IMR-90 (cell line): ENCODE results near the gene NRP2. TPM values are rescaled to one million over a fixed set of nuclear protein-coding genes. Genes with fewer than 3 reads are reported as not detected.

Experiments
- ATAC-seq: fragments of 200-7000 bp; cut with Tn5 transposase; 2 replicates; pipeline ENCODE4 v1.9.1; 2020; ENCODE audit warnings: low read depth, mild to moderate bottlenecking, moderate library complexity
- BruUV-seq: library from RNA; stranded (reverse); fragments of 400-500 nt; replicated peaks from 2 replicates; lab custom pipeline; 2021; lab: Mats Ljungman, UMichigan
- CTCF ChIA-PET: fragments of 300-600 bp; formaldehyde crosslinking; extraction: SDS; loops from one replicate; lab custom pipeline; 2021; ENCODE audit warnings: antibody characterized with exemption; lab: Yijun Ruan, JAX
- POLR2A ChIA-PET: fragments of 300-600 bp; sonication (Branson Sonifier 250); formaldehyde crosslinking; loops from one replicate; lab custom pipeline; 2022; ENCODE audit warnings: antibody characterized with exemption; ENCODE audit not compliant: unreplicated experiment; lab: Charles Lee
- DNase-seq: peaks from one replicate; pipeline ENCODE4 v3.0.0; 2013
- H2AFZ ChIP-seq: replicated peaks from 2 replicates; pipeline ENCODE3; 2013; ENCODE audit warnings: low read length, mild to moderate bottlenecking; ENCODE audit not compliant: poor library complexity
- H2AK5ac ChIP-seq: 2 replicates; pipeline ENCODE4 v1.6.1; 2013; ENCODE audit warnings: low read depth, low read length, inconsistent platforms
- H2AK9ac ChIP-seq: replicated peaks from 2 replicates; pipeline ENCODE3; 2013; ENCODE audit warnings: mild to moderate bottlenecking, low read depth, low read length, moderate library complexity; ENCODE audit not compliant: poor library complexity
- H2BK120ac ChIP-seq: 2 replicates; pipeline ENCODE4 v1.6.1; 2013; ENCODE audit warnings: low read depth, low read length, inconsistent platforms
- H2BK15ac ChIP-seq: 3 replicates; pipeline ENCODE4 v1.6.1; 2013; ENCODE audit warnings: low read depth, low read length, inconsistent platforms
- H2BK20ac ChIP-seq: 2 replicates; pipeline ENCODE4 v1.6.1; 2013; ENCODE audit warnings: low read depth, mild to moderate bottlenecking, inconsistent platforms, low read length, moderate library complexity
- H2BK5ac ChIP-seq: 2 replicates; pipeline ENCODE4 v1.6.1; 2013; ENCODE audit warnings: mild to moderate bottlenecking, low read depth, low read length, inconsistent platforms; ENCODE audit not compliant: poor library complexity, severe bottlenecking
- H3K14ac ChIP-seq: replicated peaks from 2 replicates; pipeline ENCODE4 v1.6.1; 2013; ENCODE audit warnings: low read depth, low read length, inconsistent platforms
- H3K18ac ChIP-seq: 2 replicates; pipeline ENCODE4 v1.6.1; 2013; ENCODE audit warnings: low read depth, low read length, control low read depth
- H3K23ac ChIP-seq: 2 replicates; pipeline ENCODE4 v1.6.1; 2013; ENCODE audit warnings: low read depth, low read length, inconsistent platforms
- H3K27ac ChIP-seq: 2 replicates; pipeline ENCODE4 v1.5.1; 2013; ENCODE audit warnings: mild to moderate bottlenecking, control low read depth, low read length; ENCODE audit not compliant: insufficient read depth
- H3K27me3 ChIP-seq: 2 replicates; pipeline ENCODE4 v1.6.1; 2013; ENCODE audit warnings: low read length; ENCODE audit not compliant: control insufficient read depth, insufficient read depth
- H3K36me3 ChIP-seq: 2 replicates; pipeline ENCODE4 v1.6.1; 2013; ENCODE audit warnings: low read length, mixed read lengths; ENCODE audit not compliant: control insufficient read depth, insufficient read depth
- H3K4ac ChIP-seq: 2 replicates; pipeline ENCODE4 v1.6.1; 2013; ENCODE audit warnings: low read depth, low read length, inconsistent platforms
- H3K4me1 ChIP-seq: 2 replicates; pipeline ENCODE4 v1.6.1; 2013; ENCODE audit warnings: low read length, mixed read lengths; ENCODE audit not compliant: control insufficient read depth, insufficient read depth
- H3K4me2 ChIP-seq: 2 replicates; pipeline ENCODE4 v1.6.1; 2013; ENCODE audit warnings: low read depth, mild to moderate bottlenecking, control low read depth, low read length, moderate library complexity
- H3K4me3 ChIP-seq: 2 replicates; pipeline ENCODE4 v1.5.1; 2013; ENCODE audit warnings: low read depth, mild to moderate bottlenecking, control low read depth, low read length, moderate library complexity; ENCODE audit not compliant: insufficient read depth
- H3K56ac ChIP-seq: 2 replicates; pipeline ENCODE4 v1.6.1; 2013; ENCODE audit warnings: low read length, inconsistent platforms; ENCODE audit not compliant: insufficient read depth; ENCODE audit errors: extremely low read depth
- H3K79me1 ChIP-seq, 2 experiments: 2 replicates each; pipeline ENCODE4 v1.6.1; 2013; ENCODE audit warnings: low read length in 2 of 2, inconsistent platforms in 1 of 2, low read depth in 1 of 2
- H3K9ac ChIP-seq: 2 replicates; pipeline ENCODE4 v1.6.1; 2013; ENCODE audit warnings: low read depth, low read length, control low read depth
- H3K9me1 ChIP-seq: 2 replicates; pipeline ENCODE4 v1.6.1; 2013; ENCODE audit warnings: low read length, inconsistent platforms; ENCODE audit not compliant: insufficient read depth
- H3K9me3 ChIP-seq: 2 replicates; pipeline ENCODE4 v1.6.1; 2013; ENCODE audit warnings: low read length; ENCODE audit not compliant: control insufficient read depth, insufficient read depth
- H4K20me1 ChIP-seq: 2 replicates; pipeline ENCODE4 v1.6.1; 2013; ENCODE audit warnings: low read length, inconsistent platforms; ENCODE audit not compliant: insufficient read depth
- H4K5ac ChIP-seq: 2 replicates; pipeline ENCODE4 v1.6.1; 2013; ENCODE audit warnings: mild to moderate bottlenecking, low read depth, low read length, control low read depth
- H4K8ac ChIP-seq, 2 experiments: 2 replicates each; pipeline ENCODE4 v1.6.1; 2013; ENCODE audit warnings: low read depth in 2 of 2, low read length in 2 of 2, control low read depth in 1 of 2, inconsistent platforms in 1 of 2
- H4K91ac ChIP-seq: 2 replicates; pipeline ENCODE4 v1.6.1; 2013; ENCODE audit warnings: low read depth, low read length, inconsistent platforms; ENCODE audit not compliant: insufficient read depth
- BHLHE40 ChIP-seq: fragments of 150-350 bp; IDR thresholded peaks from 2 replicates; pipeline ENCODE4 v1.6.1; 2016; ENCODE audit warnings: mild to moderate bottlenecking, low read depth, low read length
- CEBPB ChIP-seq: IDR thresholded peaks from 2 replicates; pipeline ENCODE4 v1.6.1; 2012; ENCODE audit warnings: low read depth, low read length, improper control_type of control experiment
- CHD1 ChIP-seq: IDR thresholded peaks from 2 replicates; pipeline ENCODE4 v1.6.1; 2012; ENCODE audit warnings: low read depth, low read length, improper control_type of control experiment
- CTCF ChIP-seq: conservative IDR thresholded peaks from 2 replicates; pipeline ENCODE4 v1.5.1; 2012; ENCODE audit warnings: mild to moderate bottlenecking, low read depth, low read length, improper control_type of control experiment
- ELK1 ChIP-seq: fragments of 150-350 bp; IDR thresholded peaks from 2 replicates; pipeline ENCODE4 v1.6.1; 2016; ENCODE audit warnings: low read depth, mild to moderate bottlenecking, low read length, moderate library complexity, borderline replicate concordance
- FOS ChIP-seq: fragments of 150-350 bp; IDR thresholded peaks from 2 replicates; pipeline ENCODE4 v1.6.1; 2016; ENCODE audit warnings: low read depth, low read length
- MAFK ChIP-seq: IDR thresholded peaks from 2 replicates; pipeline ENCODE4 v1.6.1; 2012; ENCODE audit warnings: low read depth, low read length, improper control_type of control experiment
- MAZ ChIP-seq: IDR thresholded peaks from 2 replicates; pipeline ENCODE4 v1.6.1; 2012; ENCODE audit warnings: low read depth, mild to moderate bottlenecking, low read length, improper control_type of control experiment, moderate library complexity, borderline replicate concordance
- MXI1 ChIP-seq: IDR thresholded peaks from 2 replicates; pipeline ENCODE4 v1.6.1; 2012; ENCODE audit warnings: low read depth, mild to moderate bottlenecking, low read length, moderate library complexity, borderline replicate concordance
- NFE2L2 ChIP-seq: fragments of 150-350 bp; IDR thresholded peaks from 2 replicates; pipeline ENCODE4 v1.6.1; 2016; ENCODE audit warnings: low read depth, mild to moderate bottlenecking, low read length
- POLR2A ChIP-seq: IDR thresholded peaks from 2 replicates; pipeline ENCODE4 v1.6.1; 2012; ENCODE audit warnings: mild to moderate bottlenecking, low read depth, low read length
- RAD21 ChIP-seq: IDR thresholded peaks from 2 replicates; pipeline ENCODE4 v1.6.1; 2012; ENCODE audit warnings: low read length, improper control_type of control experiment
- RCOR1 ChIP-seq: IDR thresholded peaks from 2 replicates; pipeline ENCODE4 v1.6.1; 2012; ENCODE audit warnings: mild to moderate bottlenecking, low read length, improper control_type of control experiment; ENCODE audit not compliant: insufficient replicate concordance
- RFX5 ChIP-seq: IDR thresholded peaks from 2 replicates; pipeline ENCODE4 v1.8.0; 2012; ENCODE audit warnings: low read depth, mild to moderate bottlenecking, low read length, moderate library complexity
- SMC3 ChIP-seq: fragments of 150-350 bp; IDR thresholded peaks from 2 replicates; pipeline ENCODE4 v1.6.1; 2016; ENCODE audit warnings: low read depth, mild to moderate bottlenecking, antibody characterized with exemption, low read length, moderate library complexity
- USF2 ChIP-seq: fragments of 150-350 bp; IDR thresholded peaks from 2 replicates; pipeline ENCODE4 v1.6.1; 2017; ENCODE audit warnings: mild to moderate bottlenecking, antibody characterized with exemption, low read length, low read depth
- WGBS, 2 experiments: methylation state at CpG; one replicate each; pipeline versions ENCODE4 v1.1.5 to v1.1.7; 2013; ENCODE audit warnings: missing lambda C conversion rate in 2 of 2; ENCODE audit not compliant: insufficient read length in 1 of 2; ENCODE audit errors: extremely low coverage in 2 of 2; 5-methylcytosine and 5-hydroxymethylcytosine counted together
- dilution Hi-C: fragments of 300-500 bp; cut with HindIII; formaldehyde crosslinking; loops from one replicate; pipeline ENCODE4 v1.14.3; 2018; ENCODE audit warnings: low sequenced_read_pairs; ENCODE audit not compliant: unreplicated experiment
- in situ Hi-C: fragments of 300-500 bp; cut with MboI; formaldehyde crosslinking; loops from 3 replicates; pipeline ENCODE4 v1.14.3; 2019; ENCODE audit warnings: low sequenced_read_pairs, inconsistent platforms, mixed read lengths
- intact Hi-C: fragments of 100-400 bp; cut with micrococcal nuclease; formaldehyde crosslinking; loops from 2 replicates; pipeline ENCODE4 v1.10.0; 2022
- polyA plus RNA-seq, 3 experiments: library from polyadenylated mRNA; depleted of rRNA; stranded (reverse); fragments of >200 nt; gene quantifications; 2 replicates each; pipeline ENCODE4 v1.2.3, GENCODE V29; 2012; ENCODE audit warnings: low replicate concordance in 1 of 3
- total RNA-seq: library from RNA; depleted of rRNA; stranded (reverse); fragments of >200 nt; gene quantifications from 2 replicates; pipeline ENCODE4 v1.2.3, GENCODE V29; 2012

NRP2 gene
- total and polyA plus RNA-seq, 2 of the 4 experiments (the other 2 are of a cell fraction) = 46.4 to 51.3 TPM

- Histone ChIP-seq H4K8ac (no peak overlapping the region; a peak in 1 of 4 replicates), H3K79me1 (no peaks in the 10 kb centered on the region), H3K9me1 (peaks cover 30% of the 10 kb centered on the region), H3K23ac (no peak overlapping the region), H4K91ac (peak overlapping the region; percentile 79), H3K36me3 (peaks cover 40% of the 10 kb centered on the region), H2AK9ac (no peak overlapping the region), H3K18ac (no peak overlapping the region; the same call in 1 of the 2 replicates), H3K14ac (0 out of 2 replicates have a peak overlapping the region, but pooled peaks have one; percentile 83), H2BK5ac (no peak overlapping the region), H3K27me3 (peaks cover 3% of the 10 kb centered on the region; the same call in 1 of the 2 replicates), H3K9ac (no peak overlapping the region), H4K5ac (no peak overlapping the region; the same call in 1 of the 2 replicates), H2AK5ac (peak overlapping the region; percentile 47; the same call in 1 of the 2 replicates), H3K4me2 (no peak overlapping the region), H3K9me3 (no peaks in the 10 kb centered on the region), H2BK15ac (peak overlapping the region; percentile 78; the same call in 1 of the 3 replicates), H3K4me1 (peaks cover 35% of the 10 kb centered on the region), H3K27ac (no peak overlapping the region), H2BK20ac (peak overlapping the region; percentile 59), H4K20me1 (0 out of 2 replicates have a peak, but pooled peaks cover 5% of the 10 kb centered on the region), H3K56ac (no peak overlapping the region), H3K4me3 (no peak overlapping the region), H3K4ac (peak overlapping the region; percentile 52), H2AFZ (no peak overlapping the region), H2BK120ac (peak overlapping the region; percentile 67; the same call in 1 of the 2 replicates)
- no peak for ATAC-seq
- dilution Hi-C loops (no loop called here), in situ Hi-C loops (no loop called here), intact Hi-C loops (loop anchor here (2.0 to 10.0 kb wide), 4 partner anchors 83 to 1503 kb away; no protein-coding TSS in a partner anchor)
- ChIA-PET POLR2A (no interaction called here), CTCF (interaction anchor here (0.9 to 1.2 kb wide), 4 partner anchors 9 to 47 kb away, joined by 3 to 4 read pairs (median 4); no protein-coding TSS in a partner anchor)
- 40% methylated on average over 2 of the region's 5 CpGs; no CpG with 5 or more reads in 1 of the 2 experiments for WGBS, 2 experiments
- TF ChIP-seq MAFK = no peak
- no peak for TF ChIP-seq USF2
- no peak for TF ChIP-seq FOS
- no peak for TF ChIP-seq RAD21
- TF ChIP-seq ELK1 = no peak
- no peak for TF ChIP-seq CHD1
- no peak for TF ChIP-seq NFE2L2
- TF ChIP-seq RFX5 = no peak
- no peak for TF ChIP-seq MAZ
- TF ChIP-seq MXI1 = no peak
- TF ChIP-seq RCOR1 = no peak
- TF ChIP-seq POLR2A = no peak
- TF ChIP-seq BHLHE40 = no peak
- no peak for TF ChIP-seq SMC3
- TF ChIP-seq CEBPB = no peak
- no peak for TF ChIP-seq CTCF
- no TSS peak for BruUV-seq
- DNase-seq = no peak
Measured at GRCh38 chr2:205767617-205768016, 85.3 kb downstream of the NRP2 start.
